HG03460 (cell line): ENCODE results near the gene ANO3.

Experiments used
- ATAC-seq: cut with Tn5 transposase; IDR thresholded peaks from one replicate; pipeline ENCODE4 v1.9.1; 2021; ENCODE audit not compliant: unreplicated experiment

ANO3 gene

GRCh38 chr11:26483108-26483507 lies 151.2 kb downstream of the ANO3 start:
- ATAC-seq = no peak

- ATAC-seq = no peak
Observed at GRCh38 chr11:26490546-26490945, 158.6 kb downstream of the ANO3 start.

GRCh38 chr11:26493616-26494015 lies 161.7 kb downstream of the ANO3 start:
- ATAC-seq = no peak

- ATAC-seq = no peak
Observed at GRCh38 chr11:26507229-26507628, 175.3 kb downstream of the ANO3 start.

GRCh38 chr11:26510164-26510563 lies 178.2 kb downstream of the ANO3 start:
- ATAC-seq = no peak

GRCh38 chr11:26510756-26511155 lies 178.8 kb downstream of the ANO3 start:
- ATAC-seq = no peak

GRCh38 chr11:26512196-26512595 lies 180.3 kb downstream of the ANO3 start:
- no peak for ATAC-seq

- ATAC-seq = no peak
Observed at GRCh38 chr11:26519469-26519868, 187.5 kb downstream of the ANO3 start.

- ATAC-seq = no peak
Observed at GRCh38 chr11:26522912-26523610, 191.1 kb downstream of the ANO3 start.

GRCh38 chr11:26527685-26528084 lies 195.8 kb downstream of the ANO3 start:
- ATAC-seq = no peak

GRCh38 chr11:26537341-26537740 lies 205.4 kb downstream of the ANO3 start:
- no peak for ATAC-seq

- ATAC-seq = no peak
Observed at GRCh38 chr11:26539517-26539916, 207.6 kb downstream of the ANO3 start.

- ATAC-seq = no peak
Observed at GRCh38 chr11:26541870-26542269, 209.9 kb downstream of the ANO3 start.

GRCh38 chr11:26549176-26549575 lies 217.2 kb downstream of the ANO3 start:
- ATAC-seq = no peak

- no peak for ATAC-seq
Observed at GRCh38 chr11:26550022-26550421, 218.1 kb downstream of the ANO3 start.

- no peak for ATAC-seq
Observed at GRCh38 chr11:26551186-26551801, 219.4 kb downstream of the ANO3 start.

- ATAC-seq = no peak
Observed at GRCh38 chr11:26553182-26553581, 221.3 kb downstream of the ANO3 start.

GRCh38 chr11:26554455-26554854 lies 222.5 kb downstream of the ANO3 start:
- ATAC-seq = no peak

- ATAC-seq = no peak
Observed at GRCh38 chr11:26556582-26556981, 224.7 kb downstream of the ANO3 start.

GRCh38 chr11:26557666-26558065 lies 225.7 kb downstream of the ANO3 start:
- ATAC-seq = no peak

GRCh38 chr11:26558190-26558589 lies 226.3 kb downstream of the ANO3 start:
- ATAC-seq = no peak

GRCh38 chr11:26569646-26570045 lies 237.7 kb downstream of the ANO3 start:
- ATAC-seq = no peak
